ENCODE measurements around the gene FGF12.

FGF12 gene

DNA sequence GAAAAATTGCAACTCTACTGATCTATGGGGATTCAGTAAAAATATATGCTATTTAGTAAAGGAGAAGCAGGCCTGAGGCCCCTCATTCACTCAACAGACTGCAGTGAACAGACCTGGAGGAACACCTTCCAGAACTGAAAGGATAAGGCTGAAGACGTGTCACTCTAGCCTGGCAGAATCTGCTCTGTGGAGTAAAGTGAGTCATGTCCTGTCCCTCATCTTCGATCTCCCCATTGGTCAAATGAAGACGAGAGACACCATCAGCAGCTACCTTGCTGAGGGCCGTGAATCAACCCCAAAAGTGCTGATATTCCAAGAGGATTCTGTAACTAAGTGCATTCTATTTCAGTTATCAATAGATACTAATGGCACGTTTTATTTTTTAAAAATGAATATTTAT, 359.7 kb downstream of the FGF12 start (continued):
- TF ChIP-seq, protein P1, sequence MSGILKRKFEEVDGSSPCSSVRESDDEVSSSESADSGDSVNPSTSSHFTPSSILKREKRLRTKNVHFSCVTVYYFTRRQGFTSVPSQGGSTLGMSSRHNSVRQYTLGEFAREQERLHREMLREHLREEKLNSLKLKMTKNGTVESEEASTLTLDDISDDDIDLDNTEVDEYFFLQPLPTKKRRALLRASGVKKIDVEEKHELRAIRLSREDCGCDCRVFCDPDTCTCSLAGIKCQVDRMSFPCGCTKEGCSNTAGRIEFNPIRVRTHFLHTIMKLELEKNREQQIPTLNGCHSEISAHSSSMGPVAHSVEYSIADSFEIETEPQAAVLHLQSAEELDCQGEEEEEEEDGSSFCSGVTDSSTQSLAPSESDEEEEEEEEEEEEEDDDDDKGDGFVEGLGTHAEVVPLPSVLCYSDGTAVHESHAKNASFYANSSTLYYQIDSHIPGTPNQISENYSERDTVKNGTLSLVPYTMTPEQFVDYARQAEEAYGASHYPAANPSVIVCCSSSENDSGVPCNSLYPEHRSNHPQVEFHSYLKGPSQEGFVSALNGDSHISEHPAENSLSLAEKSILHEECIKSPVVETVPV (CRISPR knock-in tag; IDR thresholded peaks at IDR 0.05): no peak
- TF ChIP-seq ISL1 (CRISPR knock-in tag; IDR thresholded peaks at IDR 0.05) (no peak), TCF4 (CRISPR knock-in tag; IDR thresholded peaks at IDR 0.05; ENCODE audit: borderline replicate concordance) (no peak), GLIS3 (CRISPR knock-in tag; IDR thresholded peaks at IDR 0.05) (no peak), ESRRG (CRISPR knock-in tag; IDR thresholded peaks at IDR 0.05) (no peak), ZC3H10 (CRISPR knock-in tag; IDR thresholded peaks at IDR 0.05) (no peak)

DNA sequence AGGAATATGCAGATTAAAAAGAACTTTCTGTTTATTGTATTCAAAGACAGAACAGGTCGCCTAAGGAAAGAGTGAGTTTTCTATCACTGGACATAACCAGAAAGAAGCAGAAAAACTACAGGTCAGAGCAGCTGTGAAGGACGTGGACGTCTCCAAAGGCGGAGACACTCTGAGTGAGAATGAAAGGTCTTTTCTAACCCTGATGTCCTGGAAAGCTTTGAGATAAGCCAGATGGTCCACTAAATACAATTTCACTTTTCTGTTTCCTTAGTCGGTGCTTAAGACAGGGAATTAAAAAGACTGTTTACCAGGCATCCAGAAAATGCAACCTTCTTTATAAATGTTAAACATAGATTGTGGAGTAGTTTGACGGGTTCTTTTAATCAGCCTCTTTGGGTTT, 360.4 kb downstream of the FGF12 start:
- TF ChIP-seq PPARA (CRISPR knock-in tag; IDR thresholded peaks at IDR 0.05; ENCODE audit: borderline replicate concordance) (no peak), BACH2 (CRISPR knock-in tag; IDR thresholded peaks at IDR 0.05; ENCODE audit: borderline replicate concordance) (no peak), TOX (CRISPR knock-in tag; IDR thresholded peaks at IDR 0.05; ENCODE audit: borderline replicate concordance) (no peak), ZNF565 (CRISPR knock-in tag; conservative IDR thresholded peaks at IDR 0.05; ENCODE audit: low read depth) (no peak), GLIS3 (CRISPR knock-in tag; IDR thresholded peaks at IDR 0.05) (no peak), RARB (CRISPR knock-in tag; IDR thresholded peaks at IDR 0.05) (no peak), TCF4 (CRISPR knock-in tag; IDR thresholded peaks at IDR 0.05; ENCODE audit: borderline replicate concordance) (no peak), ZNF70 (CRISPR knock-in tag; IDR thresholded peaks at IDR 0.05) (no peak), ZFP30 (CRISPR knock-in tag; IDR thresholded peaks at IDR 0.05) (no peak), ZNF8 (CRISPR knock-in tag; IDR thresholded peaks at IDR 0.05) (no peak), CSDC2 (CRISPR knock-in tag; IDR thresholded peaks at IDR 0.05) (no peak), ZC3H10 (CRISPR knock-in tag; IDR thresholded peaks at IDR 0.05) (no peak), OSR1 (CRISPR knock-in tag; IDR thresholded peaks at IDR 0.05) (no peak), ESRRG (CRISPR knock-in tag; IDR thresholded peaks at IDR 0.05) (no peak)
- TF ChIP-seq, protein P2, sequence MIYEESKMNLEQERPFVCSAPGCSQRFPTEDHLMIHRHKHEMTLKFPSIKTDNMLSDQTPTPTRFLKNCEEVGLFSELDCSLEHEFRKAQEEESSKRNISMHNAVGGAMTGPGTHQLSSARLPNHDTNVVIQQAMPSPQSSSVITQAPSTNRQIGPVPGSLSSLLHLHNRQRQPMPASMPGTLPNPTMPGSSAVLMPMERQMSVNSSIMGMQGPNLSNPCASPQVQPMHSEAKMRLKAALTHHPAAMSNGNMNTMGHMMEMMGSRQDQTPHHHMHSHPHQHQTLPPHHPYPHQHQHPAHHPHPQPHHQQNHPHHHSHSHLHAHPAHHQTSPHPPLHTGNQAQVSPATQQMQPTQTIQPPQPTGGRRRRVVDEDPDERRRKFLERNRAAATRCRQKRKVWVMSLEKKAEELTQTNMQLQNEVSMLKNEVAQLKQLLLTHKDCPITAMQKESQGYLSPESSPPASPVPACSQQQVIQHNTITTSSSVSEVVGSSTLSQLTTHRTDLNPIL (CRISPR knock-in tag; IDR thresholded peaks at IDR 0.05; ENCODE audit: low read depth): no peak
- TF ChIP-seq, protein P3, sequence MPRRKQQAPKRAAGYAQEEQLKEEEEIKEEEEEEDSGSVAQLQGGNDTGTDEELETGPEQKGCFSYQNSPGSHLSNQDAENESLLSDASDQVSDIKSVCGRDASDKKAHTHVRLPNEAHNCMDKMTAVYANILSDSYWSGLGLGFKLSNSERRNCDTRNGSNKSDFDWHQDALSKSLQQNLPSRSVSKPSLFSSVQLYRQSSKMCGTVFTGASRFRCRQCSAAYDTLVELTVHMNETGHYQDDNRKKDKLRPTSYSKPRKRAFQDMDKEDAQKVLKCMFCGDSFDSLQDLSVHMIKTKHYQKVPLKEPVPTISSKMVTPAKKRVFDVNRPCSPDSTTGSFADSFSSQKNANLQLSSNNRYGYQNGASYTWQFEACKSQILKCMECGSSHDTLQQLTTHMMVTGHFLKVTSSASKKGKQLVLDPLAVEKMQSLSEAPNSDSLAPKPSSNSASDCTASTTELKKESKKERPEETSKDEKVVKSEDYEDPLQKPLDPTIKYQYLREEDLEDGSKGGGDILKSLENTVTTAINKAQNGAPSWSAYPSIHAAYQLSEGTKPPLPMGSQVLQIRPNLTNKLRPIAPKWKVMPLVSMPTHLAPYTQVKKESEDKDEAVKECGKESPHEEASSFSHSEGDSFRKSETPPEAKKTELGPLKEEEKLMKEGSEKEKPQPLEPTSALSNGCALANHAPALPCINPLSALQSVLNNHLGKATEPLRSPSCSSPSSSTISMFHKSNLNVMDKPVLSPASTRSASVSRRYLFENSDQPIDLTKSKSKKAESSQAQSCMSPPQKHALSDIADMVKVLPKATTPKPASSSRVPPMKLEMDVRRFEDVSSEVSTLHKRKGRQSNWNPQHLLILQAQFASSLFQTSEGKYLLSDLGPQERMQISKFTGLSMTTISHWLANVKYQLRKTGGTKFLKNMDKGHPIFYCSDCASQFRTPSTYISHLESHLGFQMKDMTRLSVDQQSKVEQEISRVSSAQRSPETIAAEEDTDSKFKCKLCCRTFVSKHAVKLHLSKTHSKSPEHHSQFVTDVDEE (CRISPR knock-in tag; IDR thresholded peaks at IDR 0.05): no peak
- TF ChIP-seq, protein P4, sequence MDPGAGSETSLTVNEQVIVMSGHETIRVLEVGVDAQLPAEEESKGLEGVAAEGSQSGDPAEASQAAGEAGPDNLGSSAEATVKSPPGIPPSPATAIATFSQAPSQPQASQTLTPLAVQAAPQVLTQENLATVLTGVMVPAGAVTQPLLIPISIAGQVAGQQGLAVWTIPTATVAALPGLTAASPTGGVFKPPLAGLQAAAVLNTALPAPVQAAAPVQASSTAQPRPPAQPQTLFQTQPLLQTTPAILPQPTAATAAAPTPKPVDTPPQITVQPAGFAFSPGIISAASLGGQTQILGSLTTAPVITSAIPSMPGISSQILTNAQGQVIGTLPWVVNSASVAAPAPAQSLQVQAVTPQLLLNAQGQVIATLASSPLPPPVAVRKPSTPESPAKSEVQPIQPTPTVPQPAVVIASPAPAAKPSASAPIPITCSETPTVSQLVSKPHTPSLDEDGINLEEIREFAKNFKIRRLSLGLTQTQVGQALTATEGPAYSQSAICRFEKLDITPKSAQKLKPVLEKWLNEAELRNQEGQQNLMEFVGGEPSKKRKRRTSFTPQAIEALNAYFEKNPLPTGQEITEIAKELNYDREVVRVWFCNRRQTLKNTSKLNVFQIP (CRISPR knock-in tag; IDR thresholded peaks at IDR 0.05; ENCODE audit: borderline replicate concordance, low read depth): no peak
- TF ChIP-seq, protein P5, sequence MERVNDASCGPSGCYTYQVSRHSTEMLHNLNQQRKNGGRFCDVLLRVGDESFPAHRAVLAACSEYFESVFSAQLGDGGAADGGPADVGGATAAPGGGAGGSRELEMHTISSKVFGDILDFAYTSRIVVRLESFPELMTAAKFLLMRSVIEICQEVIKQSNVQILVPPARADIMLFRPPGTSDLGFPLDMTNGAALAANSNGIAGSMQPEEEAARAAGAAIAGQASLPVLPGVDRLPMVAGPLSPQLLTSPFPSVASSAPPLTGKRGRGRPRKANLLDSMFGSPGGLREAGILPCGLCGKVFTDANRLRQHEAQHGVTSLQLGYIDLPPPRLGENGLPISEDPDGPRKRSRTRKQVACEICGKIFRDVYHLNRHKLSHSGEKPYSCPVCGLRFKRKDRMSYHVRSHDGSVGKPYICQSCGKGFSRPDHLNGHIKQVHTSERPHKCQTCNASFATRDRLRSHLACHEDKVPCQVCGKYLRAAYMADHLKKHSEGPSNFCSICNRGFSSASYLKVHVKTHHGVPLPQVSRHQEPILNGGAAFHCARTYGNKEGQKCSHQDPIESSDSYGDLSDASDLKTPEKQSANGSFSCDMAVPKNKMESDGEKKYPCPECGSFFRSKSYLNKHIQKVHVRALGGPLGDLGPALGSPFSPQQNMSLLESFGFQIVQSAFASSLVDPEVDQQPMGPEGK (CRISPR knock-in tag; IDR thresholded peaks at IDR 0.05; ENCODE audit: borderline replicate concordance): no peak
- TF ChIP-seq, protein P1 (CRISPR knock-in tag; IDR thresholded peaks at IDR 0.05): no peak
- ATAC-seq: no peak

DNA sequence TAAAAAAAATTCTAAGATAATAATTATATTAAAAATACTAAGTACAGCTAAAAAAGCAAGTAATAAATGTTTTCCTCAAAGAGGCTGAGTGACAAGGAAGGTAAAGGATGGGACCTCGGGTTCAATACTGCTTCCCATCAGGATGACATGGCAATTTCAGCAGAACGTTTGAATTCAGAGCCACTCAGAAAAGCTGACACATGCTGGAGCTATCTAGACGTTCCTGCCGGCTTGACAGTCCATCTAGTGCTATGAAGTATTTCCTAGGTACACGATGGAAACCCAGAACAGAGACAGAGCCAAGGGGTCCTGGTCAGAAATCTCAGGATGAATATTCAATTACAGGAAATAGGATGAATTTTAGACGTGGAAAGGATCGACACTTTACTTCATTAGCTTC, 361.8 kb downstream of the FGF12 start:
- no peak for ATAC-seq
- TF ChIP-seq ZFP30 (CRISPR knock-in tag; IDR thresholded peaks at IDR 0.05) (no peak), ZNF565 (CRISPR knock-in tag; conservative IDR thresholded peaks at IDR 0.05; ENCODE audit: low read depth) (no peak), TCF4 (CRISPR knock-in tag; IDR thresholded peaks at IDR 0.05; ENCODE audit: borderline replicate concordance) (no peak), ESRRG (CRISPR knock-in tag; IDR thresholded peaks at IDR 0.05) (no peak), ISL1 (CRISPR knock-in tag; IDR thresholded peaks at IDR 0.05) (no peak), ZNF8 (CRISPR knock-in tag; IDR thresholded peaks at IDR 0.05) (no peak)
- TF ChIP-seq, protein P2 (CRISPR knock-in tag; IDR thresholded peaks at IDR 0.05; ENCODE audit: low read depth): no peak
- TF ChIP-seq, protein P5 (CRISPR knock-in tag; IDR thresholded peaks at IDR 0.05; ENCODE audit: borderline replicate concordance): no peak
